Ectodermal cell (in vitro differentiated cells): Measurements from ENCODE around the gene CABLES1.

Source experiments
- H3K27ac ChIP-seq: 2 replicates; pipeline ENCODE4 v1.7.0; 2013; ENCODE audit warnings: mild to moderate bottlenecking, low read depth, low read length; ENCODE audit not compliant: insufficient read depth, poor library complexity, severe bottlenecking
- H3K27me3 ChIP-seq: 2 replicates; pipeline ENCODE4 v1.7.0; 2013; ENCODE audit warnings: mild to moderate bottlenecking, low read length; ENCODE audit not compliant: insufficient read depth, control insufficient read depth, poor library complexity, severe bottlenecking
- H3K36me3 ChIP-seq: one replicate; pipeline ENCODE4 v1.7.0; 2013; ENCODE audit warnings: low read length; ENCODE audit not compliant: control insufficient read depth, insufficient read depth
- H3K4me1 ChIP-seq: one replicate; pipeline ENCODE4 v1.7.0; 2013; ENCODE audit warnings: low read length; ENCODE audit not compliant: control insufficient read depth, insufficient read depth
- H3K4me3 ChIP-seq: 2 replicates; pipeline ENCODE4 v1.7.0; 2013; ENCODE audit warnings: low read depth, low read length, control low read depth; ENCODE audit not compliant: insufficient read depth
- H3K9me3 ChIP-seq: 2 replicates; pipeline ENCODE4 v1.7.0; 2013; ENCODE audit warnings: mild to moderate bottlenecking, low read length, moderate library complexity; ENCODE audit not compliant: control insufficient read depth
- WGBS, 2 experiments: methylation state at CpG; one replicate each; pipeline ENCODE4 v1.1.7; 2013; ENCODE audit warnings: missing lambda C conversion rate in 2 of 2; 5-methylcytosine and 5-hydroxymethylcytosine counted together

CABLES1 gene

GRCh38 chr18:23191232-23191631 is 55.9 kb downstream of the CABLES1 start:
- no peak overlapping the region for H3K27ac ChIP-seq
- 96 to 97% methylated on average over 1 of the region's 1 CpG for WGBS, 2 experiments
- no peak overlapping the region for H3K4me3 ChIP-seq
- no peaks in the 10 kb centered on the region for H3K27me3 ChIP-seq
- H3K4me1 ChIP-seq: peaks cover 20% of the 10 kb centered on the region
- H3K36me3 ChIP-seq: no peaks in the 10 kb centered on the region
- H3K9me3 ChIP-seq: no peaks in the 10 kb centered on the region

DNA sequence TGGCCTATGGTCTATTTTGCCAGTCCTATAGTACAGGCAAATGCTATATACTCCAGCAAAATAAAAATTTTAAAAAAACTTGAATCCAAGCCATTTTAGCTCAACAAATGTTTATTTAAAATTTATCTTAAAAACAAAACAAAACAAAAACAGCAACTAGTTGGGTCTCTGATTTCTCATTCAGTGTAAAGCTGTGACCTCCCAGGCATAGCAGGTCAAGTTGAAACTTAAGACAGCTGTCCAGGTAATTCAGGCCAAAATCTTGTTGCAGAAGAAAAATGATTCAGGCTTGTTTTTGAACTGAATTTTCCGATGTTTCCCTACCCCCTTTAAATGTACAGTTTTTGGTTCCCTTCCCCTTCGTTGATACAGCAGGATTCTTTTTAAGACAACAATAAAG is 58.5 kb downstream of the CABLES1 start:
- Histone ChIP-seq H3K27ac (no peak overlapping the region), H3K9me3 (no peaks in the 10 kb centered on the region), H3K4me3 (no peak overlapping the region), H3K27me3 (no peaks in the 10 kb centered on the region), H3K4me1 (peaks cover 28% of the 10 kb centered on the region), H3K36me3 (no peaks in the 10 kb centered on the region)
- WGBS, 2 experiments: 97 to 98% methylated on average over 2 of the region's 2 CpGs

DNA sequence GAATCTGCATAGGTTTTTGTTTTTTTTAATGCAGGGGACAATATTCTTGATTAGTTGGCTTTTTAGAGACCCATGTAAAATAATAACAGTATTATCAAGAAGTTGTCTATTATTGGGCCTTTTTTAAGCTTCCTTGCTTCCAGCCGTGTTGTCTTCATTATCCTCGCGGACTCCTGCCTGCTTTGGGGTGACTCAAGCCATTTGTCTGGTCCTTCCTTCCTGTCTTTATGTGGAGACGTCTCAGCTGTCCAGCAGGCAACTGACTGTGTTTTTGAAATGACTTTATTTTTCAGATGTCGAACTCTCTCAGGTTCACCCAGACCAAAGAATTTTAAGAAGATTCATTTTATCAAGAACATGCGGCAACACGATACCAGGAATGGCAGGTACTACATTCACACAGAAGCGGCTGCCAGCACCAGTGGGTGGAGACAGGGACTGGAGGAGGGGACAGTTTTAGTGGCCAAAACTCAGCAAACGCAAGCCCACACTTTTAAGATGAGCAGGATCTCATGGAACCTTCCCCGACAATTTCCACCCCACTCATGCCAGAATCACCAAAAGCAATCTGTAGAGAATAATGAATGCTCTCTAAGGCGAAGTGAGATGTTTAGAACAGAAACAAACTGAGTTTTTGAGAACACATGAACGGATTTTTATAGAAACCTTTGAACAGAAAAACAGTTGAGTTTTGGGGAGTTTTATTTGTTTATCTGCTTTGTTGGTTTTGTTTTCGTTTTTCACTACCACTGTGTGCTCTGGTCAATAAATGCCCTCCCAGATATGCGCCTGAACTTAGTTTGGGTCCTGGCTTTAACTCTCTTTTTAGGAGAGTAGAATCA is 59.1 kb downstream of the CABLES1 start:
- Histone ChIP-seq H3K4me1 (peaks cover 25% of the 10 kb centered on the region), H3K36me3 (no peaks in the 10 kb centered on the region), H3K27ac (no peak overlapping the region), H3K4me3 (no peak overlapping the region), H3K9me3 (no peaks in the 10 kb centered on the region), H3K27me3 (no peaks in the 10 kb centered on the region)
- 78 to 85% methylated on average over 14 of the region's 14 CpGs for WGBS, 2 experiments

DNA sequence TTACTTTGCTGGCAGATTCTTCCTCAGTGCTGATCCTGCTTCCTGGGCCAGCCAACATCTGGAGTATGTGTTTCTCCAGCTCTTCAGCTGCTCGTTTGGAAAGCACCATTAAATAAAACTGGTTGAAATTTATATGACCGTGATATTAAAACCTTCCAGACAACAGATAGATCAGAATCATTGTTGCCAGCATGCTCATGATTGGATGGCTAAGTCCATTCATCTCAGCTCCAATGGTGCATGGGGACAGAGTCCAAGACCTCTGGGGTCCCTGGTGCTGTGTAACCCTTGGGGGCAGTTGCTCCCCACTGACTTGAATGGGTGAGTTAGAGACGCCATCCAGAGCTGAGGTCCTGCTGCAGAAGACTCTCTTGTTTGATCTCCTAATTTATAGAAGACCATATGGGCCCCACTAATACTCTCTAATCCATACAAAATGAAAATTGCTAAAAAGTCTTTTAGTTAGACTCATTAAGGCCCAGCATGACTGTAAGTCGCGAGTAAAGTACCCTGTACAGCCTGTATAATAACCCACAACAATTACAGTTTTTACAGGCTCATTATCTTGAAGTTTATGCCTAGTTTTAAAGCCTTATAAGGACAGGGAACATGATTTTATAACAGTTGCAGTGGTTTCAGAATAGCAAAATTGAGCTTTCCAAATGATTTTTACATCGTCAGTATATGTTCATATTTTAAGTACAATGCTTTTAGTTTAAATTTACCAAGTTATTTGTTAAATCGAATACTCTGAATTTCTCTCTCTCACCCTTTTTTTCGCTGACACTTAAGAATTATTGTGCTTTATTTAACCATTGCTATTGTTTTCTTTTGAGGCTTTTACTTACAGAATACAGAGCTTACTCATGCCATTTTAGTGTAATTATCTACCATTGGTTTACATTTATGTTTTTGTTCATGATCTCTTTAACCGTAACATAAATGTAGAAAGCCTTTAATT is 60.0 kb downstream of the CABLES1 start:
- H3K4me1 ChIP-seq: peaks cover 22% of the 10 kb centered on the region
- H3K36me3 ChIP-seq: no peaks in the 10 kb centered on the region
- 87 to 91% methylated on average over 5 to 9 of the region's 9 CpGs for WGBS, 2 experiments
- no peaks in the 10 kb centered on the region for H3K27me3 ChIP-seq
- H3K27ac ChIP-seq: no peak overlapping the region
- no peaks in the 10 kb centered on the region for H3K9me3 ChIP-seq
- H3K4me3 ChIP-seq: no peak overlapping the region

DNA sequence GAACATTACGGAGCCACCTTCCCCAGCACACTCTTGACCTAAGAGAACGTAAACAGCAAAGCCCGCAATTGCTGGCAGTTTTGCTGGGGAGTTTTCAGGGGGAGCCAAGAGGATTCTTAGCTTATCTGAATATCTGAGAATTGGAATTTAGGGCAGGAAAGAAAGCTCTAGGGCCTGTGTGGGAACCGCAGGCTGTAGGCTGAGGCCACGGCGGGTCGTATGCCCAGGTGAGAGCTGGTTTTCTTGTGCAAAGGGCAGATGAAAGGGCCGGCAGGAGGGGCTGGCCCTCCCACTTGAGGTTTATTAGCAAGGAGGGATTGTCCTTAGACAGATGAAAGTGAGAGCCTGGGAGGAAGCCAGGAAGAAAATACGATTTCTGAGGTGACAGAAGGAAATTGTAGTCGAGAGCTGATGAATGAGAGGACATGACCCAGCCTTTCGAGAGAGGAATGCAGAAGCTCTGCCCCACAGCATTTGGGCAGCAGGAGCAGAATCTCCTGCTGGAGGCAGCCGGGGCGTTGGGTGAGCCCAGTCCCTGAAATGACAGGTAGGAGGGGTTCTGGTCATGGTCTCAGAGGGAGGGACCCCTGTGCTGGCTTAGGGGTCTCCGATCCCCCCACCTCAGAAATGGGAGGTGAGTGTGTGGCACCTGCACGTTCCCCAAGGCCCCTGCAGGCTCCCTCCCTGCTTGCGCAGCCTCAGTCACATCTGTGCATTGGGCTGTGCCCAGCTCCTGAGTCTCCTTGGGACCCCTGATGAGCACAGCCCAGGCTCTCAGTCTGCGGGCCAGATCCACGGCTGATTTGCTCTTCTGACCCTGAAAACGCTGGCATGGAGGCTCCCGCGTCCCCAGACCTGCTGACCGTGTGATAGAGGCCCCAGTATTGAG is 61.1 kb downstream of the CABLES1 start:
- H3K4me3 ChIP-seq: no peak overlapping the region
- peaks cover 30% of the 10 kb centered on the region for H3K4me1 ChIP-seq
- no peak overlapping the region for H3K27ac ChIP-seq
- 59 to 60% methylated on average over 22 of the region's 22 CpGs for WGBS, 2 experiments
- H3K9me3 ChIP-seq: no peaks in the 10 kb centered on the region
- H3K27me3 ChIP-seq: no peaks in the 10 kb centered on the region
- H3K36me3 ChIP-seq: no peaks in the 10 kb centered on the region

GRCh38 chr18:23198217-23198845 is 63.0 kb downstream of the CABLES1 start:
- 92 to 94% methylated on average over 5 of the region's 5 CpGs for WGBS, 2 experiments

DNA sequence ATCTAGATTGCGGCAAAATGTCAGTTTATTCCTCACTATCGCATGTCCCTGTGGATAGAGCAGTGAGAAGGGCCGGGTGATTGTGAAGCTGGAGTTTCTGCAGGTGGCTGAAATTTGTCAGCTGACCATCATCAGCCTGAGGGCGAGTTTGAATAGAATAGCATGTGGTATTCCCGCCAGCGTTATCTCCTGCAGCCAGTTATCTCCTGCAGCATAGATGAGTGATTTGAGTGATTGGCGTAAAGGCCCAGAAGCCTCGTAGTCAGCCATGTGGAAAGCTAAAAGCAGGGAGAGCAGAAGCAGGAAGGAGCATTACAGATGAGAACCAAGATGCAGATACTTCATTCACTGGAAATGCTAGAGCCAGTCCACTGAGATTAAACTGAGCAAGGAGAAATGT is 65.5 kb downstream of the CABLES1 start:
- Histone ChIP-seq H3K4me1 (peaks cover 20% of the 10 kb centered on the region), H3K36me3 (no peaks in the 10 kb centered on the region), H3K9me3 (no peaks in the 10 kb centered on the region), H3K4me3 (no peak overlapping the region), H3K27me3 (no peaks in the 10 kb centered on the region), H3K27ac (no peak overlapping the region)
- WGBS, 2 experiments: 69 to 74% methylated on average over 8 of the region's 8 CpGs

More at GRCh38 chr18:23198217-23198845, 63.0 kb downstream of the CABLES1 start:
- no peak overlapping the region for H3K27ac ChIP-seq
- no peaks in the 10 kb centered on the region for H3K36me3 ChIP-seq
- H3K4me1 ChIP-seq: peaks cover 23% of the 10 kb centered on the region
- no peak overlapping the region for H3K4me3 ChIP-seq
- H3K27me3 ChIP-seq: no peaks in the 10 kb centered on the region
- no peaks in the 10 kb centered on the region for H3K9me3 ChIP-seq

GRCh38 chr18:23201741-23202140 is 66.5 kb downstream of the CABLES1 start:
- peaks cover 10% of the 10 kb centered on the region for H3K4me1 ChIP-seq
- no peaks in the 10 kb centered on the region for H3K27me3 ChIP-seq
- no peak overlapping the region for H3K4me3 ChIP-seq
- WGBS, 2 experiments: 96% methylated on average over 10 of the region's 10 CpGs
- H3K27ac ChIP-seq: no peak overlapping the region
- H3K36me3 ChIP-seq: no peaks in the 10 kb centered on the region
- no peaks in the 10 kb centered on the region for H3K9me3 ChIP-seq

- Histone ChIP-seq H3K4me3 (no peak overlapping the region), H3K4me1 (peaks cover 8% of the 10 kb centered on the region), H3K9me3 (no peaks in the 10 kb centered on the region), H3K27ac (no peak overlapping the region), H3K36me3 (no peaks in the 10 kb centered on the region), H3K27me3 (no peaks in the 10 kb centered on the region)
- WGBS, 2 experiments: 96 to 97% methylated on average over 15 of the region's 15 CpGs
Observed at GRCh38 chr18:23203891-23204432, 68.7 kb downstream of the CABLES1 start.
